Testis (tissue), 2 donors: ENCODE results near the gene FXYD7.

Source experiments
- CTCF ChIP-seq, 3 experiments: fragments of 450-650 bp in 2 of 3; fragments of 200-600 bp in 1 of 3; sonication (generic) in 1 of 3; IDR thresholded peaks; one replicate each; pipeline ENCODE4 v1.5.1; 2016 to 2019; ENCODE audit warnings: antibody characterized with exemption in 3 of 3, mild to moderate bottlenecking in 2 of 3, moderate library complexity in 1 of 3
- POLR2A ChIP-seq: fragments of 450-650 bp; IDR thresholded peaks from one replicate; pipeline ENCODE4 v1.6.1; 2017; ENCODE audit warnings: antibody characterized with exemption, mild to moderate bottlenecking, moderate library complexity

- no peak for TF ChIP-seq CTCF (IDR thresholded peaks at IDR 0.05)
- TF ChIP-seq POLR2A = no peak
These were observed 15.2 kb upstream of the FXYD7 start for GRCh38 chr19:35127871-35128270.
